ENCODE measurements around the gene TMEM50B.
"Not testable (repeated sequence)": the region's sequence is repeated elsewhere in the genome, so short reads cannot be mapped to it uniquely, and the experiment has no call there.

TMEM50B gene

GRCh38 chr21:33479679-33480480 is at the start of gene TMEM50B:
Gene TMEM50B (minus strand): TSS chr21:33479974. CDS start chr21:33468885, 11,089 bp downstream.
- peak; percentile 98 for DNase-seq

DNA sequence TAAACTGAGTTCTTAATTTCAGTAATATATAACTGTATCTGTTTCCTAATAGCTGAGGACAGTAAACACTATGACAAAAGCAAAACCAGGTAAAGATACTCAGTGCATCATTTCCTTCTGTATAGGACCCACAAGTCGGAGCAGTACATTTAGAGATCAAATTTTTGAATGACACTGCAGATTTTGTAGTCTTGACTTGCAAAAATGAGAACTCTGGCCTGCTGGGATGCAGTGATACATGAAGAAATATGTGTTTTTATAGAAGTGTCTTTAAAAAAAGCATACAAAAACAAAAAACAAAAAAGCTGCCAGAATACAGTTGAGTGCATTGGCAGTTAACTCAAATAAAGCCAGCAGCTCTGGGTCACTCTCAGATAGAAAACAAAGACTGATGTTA is 43.2 kb upstream of the TMEM50B start:
- DNase-seq: no peak

- no peak for DNase-seq
Measured at GRCh38 chr21:33522297-33522952, 42.7 kb upstream of the TMEM50B start.

- no peak for DNase-seq
Measured at GRCh38 chr21:33518899-33519298, 39.1 kb upstream of the TMEM50B start.

DNA sequence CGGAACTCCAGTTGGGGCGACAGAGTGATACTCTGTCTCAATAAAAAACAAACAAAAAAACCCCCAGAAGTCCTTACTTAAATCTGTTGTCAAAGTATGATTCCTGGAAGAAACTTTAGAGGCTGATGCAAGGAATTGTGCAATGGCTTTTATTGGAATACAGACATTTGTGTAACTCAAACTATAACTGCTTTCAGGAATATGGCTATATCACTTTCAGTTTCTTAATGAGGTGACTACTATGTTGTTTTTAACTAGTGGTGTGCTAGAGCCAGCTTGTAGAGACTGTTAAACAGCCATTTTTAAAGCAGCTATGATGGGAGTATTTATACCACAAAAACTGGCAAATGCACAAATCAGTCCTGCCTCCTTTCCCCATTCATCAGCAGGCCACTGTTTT is 34.5 kb upstream of the TMEM50B start:
- no peak for DNase-seq

GRCh38 chr21:33512481-33512880 is 32.7 kb upstream of the TMEM50B start:
- no peak for DNase-seq

DNA sequence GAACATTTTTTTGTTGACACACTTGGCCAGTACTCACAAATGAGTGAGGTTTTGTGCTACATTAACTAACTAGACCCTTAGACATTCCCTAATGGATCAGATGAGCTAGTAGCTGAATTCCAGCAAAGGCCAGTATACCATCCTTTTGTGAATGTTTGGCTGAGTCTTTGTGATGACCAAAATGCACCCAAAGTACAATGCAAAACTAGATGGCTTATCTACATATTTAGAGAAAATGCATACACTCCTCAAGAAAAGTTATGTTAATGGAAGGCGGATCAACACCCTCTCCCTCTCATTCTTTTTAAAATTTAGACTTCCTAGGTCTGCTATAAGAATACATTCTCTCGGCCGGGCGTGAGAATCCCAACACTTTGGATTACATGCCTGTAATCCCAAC is 31.9 kb upstream of the TMEM50B start:
- DNase-seq: no peak

- DNase-seq: no peak
Measured at GRCh38 chr21:33510826-33511225, 31.1 kb upstream of the TMEM50B start.

DNA sequence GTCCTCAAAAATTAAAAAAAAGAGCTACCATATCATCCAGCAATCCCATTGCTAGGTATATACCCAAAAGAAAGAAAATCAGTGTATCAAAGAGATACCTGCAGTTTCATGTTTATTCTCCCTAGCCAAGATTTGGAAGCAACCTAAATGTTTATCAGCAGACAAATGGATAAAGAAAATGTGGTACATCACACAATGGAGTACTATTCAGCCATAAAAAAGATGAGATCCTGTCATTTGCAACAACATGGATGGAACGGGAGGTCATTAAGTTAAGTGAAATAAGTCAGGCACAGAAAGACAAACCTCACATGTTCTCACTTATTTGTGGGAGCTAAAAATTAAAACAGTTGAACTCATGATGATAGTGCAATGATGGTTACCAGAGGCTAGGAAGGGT is 27.2 kb upstream of the TMEM50B start:
- DNase-seq: not testable (repeated sequence)

DNA sequence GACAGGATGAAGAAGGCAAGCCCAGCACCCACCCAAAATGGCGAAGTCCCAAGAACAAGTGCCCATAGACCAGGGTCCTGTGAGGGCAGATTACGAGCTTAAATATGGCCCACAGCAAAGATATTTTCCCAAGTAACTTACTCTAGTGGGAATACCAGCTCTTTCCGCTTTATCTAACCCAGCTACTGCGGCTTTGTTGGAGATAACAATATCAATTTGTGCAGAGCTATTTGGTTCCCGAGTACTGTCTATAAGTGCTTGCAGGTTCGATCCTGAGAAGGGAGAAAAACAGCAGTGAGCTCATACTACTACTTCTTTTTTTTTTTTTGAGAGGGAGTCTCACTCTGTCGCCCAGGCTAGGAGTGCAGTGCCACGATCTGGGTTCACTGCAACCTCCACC is 26.1 kb upstream of the TMEM50B start:
- no peak for DNase-seq

DNA sequence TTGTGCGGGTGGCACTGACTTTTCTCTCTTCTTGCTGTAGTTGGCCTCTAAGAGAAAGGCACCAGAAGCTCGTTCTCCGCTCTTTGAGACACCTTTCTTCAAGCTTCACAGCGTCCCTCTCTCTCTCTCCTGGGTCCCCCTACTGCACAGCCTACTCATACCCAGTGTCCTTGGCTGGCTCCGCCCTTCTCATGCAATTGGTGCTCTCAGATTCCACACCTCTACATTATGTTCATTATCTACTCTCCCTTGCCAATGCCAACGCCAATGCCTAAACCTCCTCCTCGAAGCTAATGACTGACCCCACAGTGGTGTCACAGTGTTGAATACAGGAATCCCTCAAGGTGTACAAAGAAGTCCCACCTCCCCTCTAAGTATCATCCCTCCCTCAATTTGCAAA is 16.6 kb upstream of the TMEM50B start:
- DNase-seq: no peak

- DNase-seq: no peak
Measured at GRCh38 chr21:33495743-33496142, 16.0 kb upstream of the TMEM50B start.

DNA sequence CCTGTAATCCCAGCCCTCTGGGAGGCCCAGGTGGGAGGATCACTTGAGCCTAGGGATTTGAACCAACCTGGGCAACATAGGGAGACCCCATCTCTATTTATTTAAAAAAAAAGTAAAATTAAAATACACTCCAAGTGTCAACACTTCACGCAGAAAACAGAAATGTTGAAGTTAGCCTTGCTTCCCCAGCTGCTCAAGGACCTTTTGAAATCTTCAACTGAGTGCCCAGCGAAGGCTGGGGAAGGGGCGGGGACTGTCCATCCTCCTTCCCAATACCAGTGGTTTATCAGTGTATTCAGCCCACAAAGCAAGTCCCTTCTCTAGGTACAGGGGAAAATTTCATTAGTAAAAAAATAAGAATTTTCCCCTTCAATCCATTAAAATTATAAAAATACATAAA is 14.0 kb upstream of the TMEM50B start:
- no peak for DNase-seq

DNA sequence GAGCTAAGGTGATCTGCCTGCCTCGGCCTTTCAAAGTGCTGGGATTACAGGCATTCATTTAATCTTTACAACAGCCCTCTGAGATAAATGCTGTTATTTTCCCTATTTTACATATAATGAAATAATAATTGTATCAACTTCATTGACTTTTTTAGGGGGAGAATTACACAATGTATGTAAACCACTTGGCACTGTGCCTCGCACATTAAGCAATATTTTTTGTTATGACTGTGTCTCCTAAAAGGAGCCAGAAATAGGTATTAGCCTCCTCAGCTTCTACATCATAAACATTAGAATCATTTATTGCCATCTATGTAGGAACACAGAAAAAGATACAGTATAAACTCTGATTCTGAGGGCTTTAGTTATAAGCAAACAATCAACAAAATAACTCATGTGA is 12.8 kb upstream of the TMEM50B start:
- no peak for DNase-seq

DNA sequence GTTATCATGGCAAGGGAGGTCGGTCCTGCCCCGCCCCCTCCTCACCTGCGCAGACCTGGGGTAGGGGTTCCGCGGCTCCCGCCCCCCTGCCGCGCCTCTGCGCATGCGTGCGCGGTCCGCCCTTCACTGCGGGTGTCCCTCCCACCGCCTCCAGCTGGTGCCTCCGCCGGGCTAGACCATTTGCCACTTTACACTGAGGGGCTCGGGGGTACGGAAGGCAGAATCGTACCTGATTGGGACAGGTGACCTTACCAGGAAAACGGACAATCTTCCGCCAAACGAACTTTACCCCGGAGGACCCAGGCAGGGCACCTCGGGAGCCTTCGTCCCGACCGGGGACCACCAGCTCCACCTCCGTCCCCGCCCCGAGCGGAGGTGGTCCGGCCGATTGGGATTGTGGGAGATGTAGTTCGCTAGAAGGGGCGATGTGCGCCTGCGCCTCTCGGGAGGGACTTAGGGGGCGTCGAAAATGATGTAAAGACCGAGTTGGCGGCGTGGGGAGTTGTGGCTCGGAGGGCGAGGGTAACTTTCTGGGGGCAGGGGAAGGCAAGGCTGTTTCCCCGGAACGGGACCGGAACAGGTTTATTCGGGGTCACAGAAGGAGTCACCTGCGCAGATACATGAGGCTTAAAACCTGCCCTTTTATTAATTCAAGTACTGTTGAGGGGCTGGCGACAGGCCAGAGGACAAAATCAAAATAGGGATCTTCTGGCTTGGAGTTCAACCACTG is 11.8 kb upstream of the TMEM50B start, which contains the start of gene DNAJC28:
Gene DNAJC28 (minus strand): TSS at position 344 of the 730 bp plus-strand sequence. CDS start 2,323 bp downstream, outside the sequence.
- DNase-seq: peak; percentile 96

- DNase-seq: no peak
Measured at GRCh38 chr21:33490991-33491372, 11.2 kb upstream of the TMEM50B start.

DNA sequence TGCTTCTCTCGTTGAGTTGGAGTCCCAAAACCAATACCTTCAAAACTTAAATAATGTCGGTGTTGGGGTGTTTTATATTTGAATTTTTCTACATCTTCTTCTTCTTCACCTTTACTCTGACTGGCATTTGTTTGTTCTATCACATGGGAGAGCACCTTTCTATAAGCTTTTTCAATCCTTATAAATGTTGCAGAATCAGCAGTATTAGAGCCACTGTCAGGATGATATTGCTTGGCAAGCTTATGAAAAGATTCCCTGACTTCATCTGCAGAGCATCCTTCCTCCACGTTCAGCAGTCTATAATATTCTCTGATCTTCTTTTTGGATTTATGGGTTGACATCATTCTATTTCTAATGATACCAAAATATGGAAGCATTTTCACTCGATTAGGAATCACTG is 9.2 kb upstream of the TMEM50B start:
- DNase-seq: no peak

- DNase-seq: no peak
Measured at GRCh38 chr21:33487996-33488395, 8.2 kb upstream of the TMEM50B start.

DNA sequence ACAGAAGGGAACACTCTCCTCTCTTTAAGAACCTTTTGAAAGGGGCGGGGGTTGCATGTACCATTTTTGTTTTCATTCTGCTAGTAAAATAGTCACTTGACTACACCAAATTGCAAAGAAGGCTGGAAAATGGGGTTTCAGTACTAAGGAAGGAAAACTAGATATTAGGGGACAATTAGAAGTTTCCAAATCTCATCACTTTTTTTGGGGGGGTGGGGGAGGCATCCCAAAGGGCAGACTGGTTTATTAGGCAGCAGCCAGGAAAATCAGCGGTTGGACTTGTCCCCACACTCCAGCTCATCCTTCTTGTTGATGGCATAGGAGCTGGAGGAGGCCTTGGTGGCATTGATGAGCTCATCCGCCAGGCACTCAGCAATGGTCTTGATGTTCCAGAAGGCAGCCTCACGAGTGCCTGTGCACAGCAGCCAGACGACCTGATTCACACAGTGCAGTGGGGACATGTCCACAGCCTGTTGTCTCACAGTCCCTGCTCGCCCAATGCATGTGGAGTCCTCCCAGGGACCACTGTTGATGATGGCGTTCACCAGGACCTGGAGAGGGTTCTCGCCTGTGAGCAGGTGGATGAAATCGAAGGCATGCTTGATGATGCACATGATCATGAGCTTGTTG is 1.7 kb upstream of the TMEM50B start:
- DNase-seq: no peak

GRCh38 chr21:33480481-33481103 is 818 bp upstream of the TMEM50B start:
- no peak for DNase-seq

DNA sequence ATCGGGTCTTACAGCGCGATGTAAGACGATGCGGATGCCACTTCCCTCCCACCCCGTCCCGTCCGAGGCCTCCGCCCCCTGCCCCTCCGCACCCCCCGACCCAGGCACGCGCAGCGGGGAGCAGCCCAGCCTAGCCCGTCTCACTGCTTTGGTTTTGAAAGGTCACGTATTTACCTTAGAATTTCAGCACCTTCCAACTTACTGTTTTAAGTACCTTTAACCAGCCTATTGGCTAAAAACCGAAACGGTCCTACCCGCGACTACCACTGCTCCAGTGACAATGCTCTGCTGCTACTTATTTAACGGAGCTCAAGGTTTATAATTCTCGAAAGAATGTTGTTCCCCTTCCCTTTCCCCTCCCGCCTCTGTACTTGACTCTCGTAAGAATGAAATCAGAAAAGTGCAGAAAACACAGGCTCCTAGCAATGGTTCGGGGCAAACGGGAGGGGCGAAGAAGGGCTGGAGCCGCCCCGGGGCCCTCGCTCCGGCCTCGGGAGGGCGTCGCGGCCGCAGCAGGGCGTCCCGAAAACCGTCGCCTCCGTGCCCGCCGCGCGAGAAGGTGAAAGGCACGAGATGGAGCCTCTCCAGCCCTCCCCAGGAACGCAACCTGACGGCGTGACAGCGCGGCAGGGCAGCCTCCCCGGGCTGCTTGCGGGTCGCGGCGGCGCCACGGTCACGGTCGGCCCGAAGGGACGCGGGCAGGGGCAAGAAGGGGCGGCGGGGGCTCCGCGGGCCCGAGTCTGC is 667 bp downstream of the TMEM50B start:
- peak; percentile 35 for DNase-seq

GRCh38 chr21:33478182-33478581 is 1.6 kb downstream of the TMEM50B start:
- no peak for DNase-seq

All from left hindlimb (tissue), 1 donor.